ENCODE results near the gene GTF3A.

- no peak for TF ChIP-seq CTCF (IDR thresholded peaks at IDR 0.05)
- no peak for TF ChIP-seq POLR2A (IDR thresholded peaks at IDR 0.05)
Measured at GRCh38 chr13:27403727-27404385, 20.6 kb upstream of the GTF3A start.
